ENCODE measurements around the gene CTDP1.

The CTDP1 gene

GRCh38 chr18:79782566-79783308 lies 103.1 kb downstream of the CTDP1 start:
- DNase-seq (ENCODE audit: low spot score) = no peak

- no peak for DNase-seq (ENCODE audit: low spot score)
Observed at GRCh38 chr18:79784071-79784913, 104.7 kb downstream of the CTDP1 start.

- DNase-seq (ENCODE audit: low spot score) = no peak
Observed at GRCh38 chr18:79784965-79785770, 105.6 kb downstream of the CTDP1 start.

- DNase-seq (ENCODE audit: low spot score) = no peak
Observed at GRCh38 chr18:79785831-79786230, 106.2 kb downstream of the CTDP1 start.

- no peak for DNase-seq (ENCODE audit: low spot score)
Observed at GRCh38 chr18:79786304-79786703, 106.7 kb downstream of the CTDP1 start.

- no peak for DNase-seq (ENCODE audit: low spot score)
Observed at GRCh38 chr18:79786786-79787526, 107.4 kb downstream of the CTDP1 start.

- DNase-seq (ENCODE audit: low spot score) = no peak
Observed at GRCh38 chr18:79787527-79787864, 107.9 kb downstream of the CTDP1 start.

- no peak for DNase-seq (ENCODE audit: low spot score)
Observed at GRCh38 chr18:79787865-79788733, 108.5 kb downstream of the CTDP1 start.

- no peak for DNase-seq (ENCODE audit: low spot score)
Observed at GRCh38 chr18:79788734-79789085, 109.1 kb downstream of the CTDP1 start.

- no peak for DNase-seq (ENCODE audit: low spot score)
Observed at GRCh38 chr18:79789091-79789891, 109.7 kb downstream of the CTDP1 start.

GRCh38 chr18:79789901-79790890 lies 110.6 kb downstream of the CTDP1 start:
- DNase-seq (ENCODE audit: low spot score) = no peak

- DNase-seq (ENCODE audit: low spot score) = no peak
Observed at GRCh38 chr18:79790996-79791972, 111.7 kb downstream of the CTDP1 start.

GRCh38 chr18:79792096-79792987 lies 112.7 kb downstream of the CTDP1 start:
- no peak for DNase-seq (ENCODE audit: low spot score)

- no peak for DNase-seq (ENCODE audit: low spot score)
Observed at GRCh38 chr18:79792988-79793355, 113.4 kb downstream of the CTDP1 start.

GRCh38 chr18:79794846-79795245 lies 115.2 kb downstream of the CTDP1 start:
- no peak for DNase-seq (ENCODE audit: low spot score)

- no peak for DNase-seq (ENCODE audit: low spot score)
Observed at GRCh38 chr18:79795446-79795845, 115.8 kb downstream of the CTDP1 start.

- no peak for DNase-seq (ENCODE audit: low spot score)
Observed at GRCh38 chr18:79796016-79796415, 116.4 kb downstream of the CTDP1 start.
